PC-3 (cell line): Measurements from ENCODE around the gene PGBD2. TPM values are rescaled to one million over a fixed set of nuclear protein-coding genes. Genes with fewer than 3 reads are reported as not detected.
"Not testable (repeated sequence)": the region's sequence is repeated elsewhere in the genome, so short reads cannot be mapped to it uniquely, and the experiment has no call there.

Source experiments
- ATAC-seq: fragments of 200-7000 bp; cut with Tn5 transposase; 2 replicates; pipeline ENCODE4 v1.9.1; 2020; ENCODE audit warnings: mild to moderate bottlenecking, moderate library complexity
- BruUV-seq: library from RNA; stranded (reverse); fragments of 400-500 nt; replicated peaks from 2 replicates; lab custom pipeline; 2021; lab: Mats Ljungman, UMichigan
- CTCF ChIA-PET: fragments of 300-600 bp; sonication (Branson Sonifier 250); formaldehyde crosslinking; loops from one replicate; lab custom pipeline; 2022; ENCODE audit warnings: antibody characterized with exemption; lab: Charles Lee
- POLR2A ChIA-PET: fragments of 300-600 bp; sonication (Branson Sonifier 250); formaldehyde crosslinking; loops from one replicate; lab custom pipeline; 2022; ENCODE audit warnings: antibody characterized with exemption; ENCODE audit not compliant: unreplicated experiment; lab: Charles Lee
- DNase-seq: peaks from one replicate; pipeline ENCODE4 v3.0.0-alpha.2; 2015
- H2AFZ ChIP-seq: fragments of 300-600 bp; sonication (generic); 2 replicates; pipeline ENCODE4 v1.6.0; 2016; ENCODE audit warnings: antibody characterized with exemption, low read length
- H3F3A ChIP-seq: fragments of 300-600 bp; sonication (generic); one replicate; pipeline ENCODE4 v1.6.0; 2017; ENCODE audit warnings: antibody characterized with exemption, low read length, control low read depth, mild to moderate bottlenecking; ENCODE audit not compliant: unreplicated experiment
- H3K27ac ChIP-seq: fragments of 300-600 bp; sonication (generic); 2 replicates; pipeline ENCODE4 v1.5.1; 2016; ENCODE audit warnings: mild to moderate bottlenecking, low read length
- H3K27me3 ChIP-seq: fragments of 300-600 bp; sonication (generic); 2 replicates; pipeline ENCODE4 v1.6.1; 2016; ENCODE audit warnings: low read length, mixed read lengths
- H3K36me3 ChIP-seq: fragments of 300-600 bp; sonication (generic); 2 replicates; pipeline ENCODE4 v1.6.1; 2016; ENCODE audit warnings: low read depth, mixed run types, low read length, mixed read lengths
- H3K4me1 ChIP-seq: fragments of 300-600 bp; sonication (generic); 2 replicates; pipeline ENCODE4 v1.5.1; 2016; ENCODE audit warnings: low read length; ENCODE audit not compliant: insufficient read depth
- H3K4me2 ChIP-seq: fragments of 300-600 bp; sonication (generic); 2 replicates; pipeline ENCODE4 v1.6.0; 2016; ENCODE audit warnings: low read length
- H3K4me3 ChIP-seq: fragments of 300-600 bp; sonication (generic); 2 replicates; pipeline ENCODE4 v1.5.1; 2016; ENCODE audit warnings: mild to moderate bottlenecking, low read length, mixed read lengths
- H3K79me2 ChIP-seq: fragments of 300-600 bp; sonication (generic); 2 replicates; pipeline ENCODE4 v1.6.1; 2017; ENCODE audit warnings: low read length, mixed read lengths
- H3K9ac ChIP-seq: fragments of 300-600 bp; sonication (generic); 2 replicates; pipeline ENCODE4 v1.6.0; 2016; ENCODE audit warnings: mild to moderate bottlenecking, low read length
- H3K9me2 ChIP-seq: fragments of 300-600 bp; sonication (generic); replicated peaks from 2 replicates; pipeline ENCODE4 v1.6.1; 2016; ENCODE audit warnings: mixed run types, low read length, mixed read lengths
- H3K9me3 ChIP-seq: fragments of 300-600 bp; sonication (generic); 2 replicates; pipeline ENCODE4 v1.6.1; 2016; ENCODE audit warnings: low read length, mixed read lengths
- H4K20me1 ChIP-seq: fragments of 300-600 bp; sonication (generic); 2 replicates; pipeline ENCODE4 v1.6.1; 2016; ENCODE audit warnings: low read length, mixed read lengths
- CTCF ChIP-seq: fragments of 300-600 bp; sonication (generic); conservative IDR thresholded peaks from 2 replicates; pipeline ENCODE4 v1.5.1; 2017; ENCODE audit warnings: antibody characterized with exemption, low read depth, mild to moderate bottlenecking, low read length
- EZH2 ChIP-seq: fragments of 300-600 bp; sonication (generic); IDR thresholded peaks from one replicate; pipeline ENCODE4 v1.6.1; 2017; ENCODE audit warnings: antibody characterized with exemption, mild to moderate bottlenecking, low read length; ENCODE audit not compliant: unreplicated experiment
- EZH2phosphoT487 ChIP-seq: fragments of 300-600 bp; sonication (generic); IDR thresholded peaks from 2 replicates; pipeline ENCODE4 v1.6.1; 2018; ENCODE audit warnings: mild to moderate bottlenecking, antibody characterized with exemption, low read length, borderline replicate concordance
- intact Hi-C: fragments of 100-400 bp; cut with micrococcal nuclease; formaldehyde crosslinking; loops from 2 replicates; pipeline ENCODE4 v1.9.0; 2023
- total RNA-seq: library from RNA; depleted of rRNA; stranded (reverse); fragments of >200 nt; gene quantifications from 2 replicates; pipeline ENCODE4 v1.2.3, GENCODE V29; 2014

The PGBD2 gene
- total RNA-seq, 1 experiment from 2014 or later, result 6.5 TPM

DNA sequence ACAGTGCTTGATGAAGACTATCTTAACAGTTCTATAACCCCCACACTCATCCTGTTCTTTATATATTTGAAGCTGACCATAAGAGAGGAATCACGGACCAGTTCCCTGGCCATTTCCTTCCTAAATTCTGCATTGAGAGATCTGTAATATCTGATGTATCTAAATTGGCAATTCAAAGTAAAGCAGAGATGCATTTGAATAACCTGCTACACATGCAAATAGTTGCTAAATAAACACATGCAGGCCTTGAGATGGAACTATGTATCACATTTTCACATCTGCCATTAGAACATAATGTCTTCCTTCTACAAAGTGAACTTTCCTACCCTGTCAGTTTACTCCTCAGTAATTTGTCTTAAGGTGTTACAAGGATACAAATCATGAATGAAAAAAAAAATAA lies 20.4 kb upstream of the PGBD2 start:
- POLR2A ChIA-PET, result interaction anchor here (0.6 kb wide), 1 partner anchor 215 kb away, joined by 12 read pairs; no protein-coding TSS in a partner anchor
- DNase-seq, result no peak
- H3K36me3 ChIP-seq, result no peaks in the 10 kb centered on the region
- no peak for ATAC-seq
- H4K20me1 ChIP-seq, result no peaks in the 10 kb centered on the region
- CTCF ChIA-PET, result no interaction called here
- intact Hi-C loops, result loop anchor here (1.0 kb wide), 1 partner anchor 39 kb away; no protein-coding TSS in a partner anchor
- no TSS peak for BruUV-seq
- TF ChIP-seq CTCF (no peak), EZH2phosphoT487 (no peak), EZH2 (no peak)
- no peak overlapping the region for H2AFZ ChIP-seq
- no peaks in the 10 kb centered on the region for H3K4me1 ChIP-seq
- no peaks in the 10 kb centered on the region for H3K27me3 ChIP-seq
- no peaks in the 10 kb centered on the region for H3F3A ChIP-seq
- H3K9me2 ChIP-seq, result no peaks in the 10 kb centered on the region
- H3K27ac ChIP-seq, result no peak overlapping the region
- no peak overlapping the region for H3K4me3 ChIP-seq
- no peak overlapping the region for H3K4me2 ChIP-seq
- no peaks in the 10 kb centered on the region for H3K9me3 ChIP-seq
- no peak overlapping the region for H3K9ac ChIP-seq
- H3K79me2 ChIP-seq, result no peaks in the 10 kb centered on the region

GRCh38 chr1:248886237-248886895 lies 19.7 kb upstream of the PGBD2 start:
- ChIA-PET POLR2A (no interaction called here), CTCF (no interaction called here)
- Histone ChIP-seq H3K4me1 (no peaks in the 10 kb centered on the region), H2AFZ (no peak overlapping the region), H3F3A (no peaks in the 10 kb centered on the region), H3K4me2 (no peak overlapping the region), H3K9me2 (no peaks in the 10 kb centered on the region), H3K27ac (no peak overlapping the region), H3K36me3 (no peaks in the 10 kb centered on the region), H3K27me3 (no peaks in the 10 kb centered on the region), H4K20me1 (no peaks in the 10 kb centered on the region), H3K9me3 (no peaks in the 10 kb centered on the region), H3K79me2 (no peaks in the 10 kb centered on the region), H3K9ac (no peak overlapping the region), H3K4me3 (no peak overlapping the region)
- intact Hi-C loops, result no loop called here
- DNase-seq (no peak), ATAC-seq (no peak)
- TF ChIP-seq EZH2, result no peak
- no TSS peak for BruUV-seq

DNA sequence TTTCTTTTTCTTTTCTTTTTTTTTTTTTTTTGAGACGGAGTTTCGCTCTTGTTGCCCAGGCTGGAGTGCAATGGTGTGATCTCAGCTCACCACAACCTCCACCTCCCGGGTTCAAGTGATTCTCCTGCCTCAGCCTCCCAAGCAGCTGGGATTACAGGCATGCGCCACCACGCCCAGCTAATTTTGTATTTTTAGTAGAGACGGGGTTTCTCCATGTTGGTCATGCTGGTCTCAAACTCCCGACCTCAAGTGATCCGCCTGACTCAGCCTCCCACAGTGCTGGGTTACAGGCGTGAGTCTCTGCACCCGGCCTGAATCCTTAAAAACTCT lies 16.2 kb upstream of the PGBD2 start:
- H3K27me3 ChIP-seq, H2AFZ ChIP-seq, H3K4me1 ChIP-seq, BruUV-seq, H3K9ac ChIP-seq, H3K79me2 ChIP-seq, intact Hi-C loops, ATAC-seq, H3K4me3 ChIP-seq, DNase-seq, H3K9me2 ChIP-seq, H3K36me3 ChIP-seq, H3K27ac ChIP-seq, CTCF ChIA-PET, POLR2A ChIA-PET, H4K20me1 ChIP-seq, H3F3A ChIP-seq, H3K9me3 ChIP-seq, H3K4me2 ChIP-seq: not testable (repeated sequence)
